WI38 (cell line): ENCODE results near the gene CFAP141.

Experiments
- H3K4me3 ChIP-seq: 2 replicates; pipeline ENCODE4 v1.5.1; 2011; ENCODE audit warnings: low read depth, mild to moderate bottlenecking, control low read depth, low read length
- TF ChIP-seq, protein P1 (sequence below): IDR thresholded peaks from 2 replicates; pipeline ENCODE4 v1.5.1; 2012; ENCODE audit warnings: low read depth, mild to moderate bottlenecking, control low read depth, low read length

Gene CFAP141

DNA sequence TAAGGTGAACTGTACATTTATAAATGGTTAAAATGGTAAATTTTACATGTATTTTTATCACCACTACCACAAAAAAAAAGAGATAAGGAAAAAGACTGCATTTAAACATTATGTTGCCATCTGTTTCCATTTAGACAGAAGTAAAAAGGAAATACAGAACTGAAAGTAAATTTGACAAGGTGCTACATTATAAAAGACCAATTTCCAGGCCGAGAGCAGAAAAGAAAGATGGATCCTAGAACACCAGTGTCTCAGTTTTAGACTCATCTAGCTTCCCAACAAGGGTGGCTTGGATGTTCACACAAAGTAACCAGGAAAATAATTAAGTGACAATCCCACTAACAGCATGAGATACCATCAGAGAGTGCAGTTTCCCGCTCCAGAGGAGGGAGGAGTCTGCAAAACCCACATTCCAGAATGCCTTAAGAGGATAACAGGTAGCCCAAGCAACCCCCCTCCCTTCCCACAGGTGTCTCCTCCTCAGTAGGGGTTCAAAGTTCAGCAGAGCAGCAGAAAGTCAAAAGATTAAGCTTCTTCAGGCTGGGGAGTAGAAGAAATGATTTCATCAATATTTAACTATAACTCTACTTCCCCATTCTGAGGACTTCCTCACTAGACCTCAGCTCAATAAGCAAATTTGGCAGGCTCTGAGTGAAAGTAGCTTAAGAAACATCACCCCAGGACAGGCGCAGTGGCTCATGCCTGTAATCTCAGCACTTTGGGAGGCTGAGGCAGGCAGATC lies 26.0 kb downstream of the CFAP141 start:
- TF ChIP-seq, protein P1, sequence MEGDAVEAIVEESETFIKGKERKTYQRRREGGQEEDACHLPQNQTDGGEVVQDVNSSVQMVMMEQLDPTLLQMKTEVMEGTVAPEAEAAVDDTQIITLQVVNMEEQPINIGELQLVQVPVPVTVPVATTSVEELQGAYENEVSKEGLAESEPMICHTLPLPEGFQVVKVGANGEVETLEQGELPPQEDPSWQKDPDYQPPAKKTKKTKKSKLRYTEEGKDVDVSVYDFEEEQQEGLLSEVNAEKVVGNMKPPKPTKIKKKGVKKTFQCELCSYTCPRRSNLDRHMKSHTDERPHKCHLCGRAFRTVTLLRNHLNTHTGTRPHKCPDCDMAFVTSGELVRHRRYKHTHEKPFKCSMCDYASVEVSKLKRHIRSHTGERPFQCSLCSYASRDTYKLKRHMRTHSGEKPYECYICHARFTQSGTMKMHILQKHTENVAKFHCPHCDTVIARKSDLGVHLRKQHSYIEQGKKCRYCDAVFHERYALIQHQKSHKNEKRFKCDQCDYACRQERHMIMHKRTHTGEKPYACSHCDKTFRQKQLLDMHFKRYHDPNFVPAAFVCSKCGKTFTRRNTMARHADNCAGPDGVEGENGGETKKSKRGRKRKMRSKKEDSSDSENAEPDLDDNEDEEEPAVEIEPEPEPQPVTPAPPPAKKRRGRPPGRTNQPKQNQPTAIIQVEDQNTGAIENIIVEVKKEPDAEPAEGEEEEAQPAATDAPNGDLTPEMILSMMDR = no peak
- H3K4me3 ChIP-seq = no peak overlapping the region

DNA sequence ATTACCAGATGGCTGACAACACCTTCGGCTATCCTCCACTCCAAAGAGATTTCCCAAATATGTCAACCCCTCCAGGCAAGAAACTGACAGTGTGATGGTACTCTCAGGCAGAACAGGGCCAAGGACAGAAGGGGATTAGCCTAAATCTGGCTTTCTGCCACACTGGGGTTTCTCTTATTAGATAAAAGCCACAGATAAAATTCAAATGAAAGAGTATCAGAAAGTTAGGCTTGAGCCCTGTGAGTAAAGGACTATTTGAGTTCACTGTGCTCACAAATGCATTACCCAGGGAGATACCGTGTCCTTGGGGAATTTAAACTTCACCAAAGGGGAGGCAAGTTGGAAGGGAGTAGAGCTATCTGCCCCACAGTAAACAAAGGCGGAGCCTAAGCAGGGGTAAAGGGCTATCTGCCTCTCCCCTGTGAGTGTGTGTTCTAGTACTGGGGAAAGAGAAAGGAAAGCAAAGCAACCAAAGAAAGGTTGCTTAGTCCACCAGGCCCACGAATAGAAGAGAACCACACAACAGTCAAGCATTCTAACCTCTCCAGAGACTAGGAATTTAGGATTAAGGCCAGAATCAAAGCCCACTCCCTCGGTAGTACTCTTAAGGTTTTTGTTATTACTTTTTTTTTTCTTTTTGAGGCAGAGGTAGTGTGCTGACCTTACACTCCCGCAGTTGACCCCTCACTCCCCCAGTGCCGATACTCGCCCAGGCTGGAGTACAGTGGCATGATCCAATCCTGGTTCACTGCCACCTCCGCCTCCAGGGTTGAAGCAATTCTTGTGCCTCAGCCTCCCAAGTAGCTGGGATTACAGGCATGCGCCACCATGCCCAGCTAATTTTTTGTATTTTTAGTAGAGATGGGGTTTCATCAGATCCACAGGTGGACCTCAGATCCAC lies 27.0 kb downstream of the CFAP141 start:
- TF ChIP-seq, protein P1 = no peak
- no peak overlapping the region for H3K4me3 ChIP-seq

DNA sequence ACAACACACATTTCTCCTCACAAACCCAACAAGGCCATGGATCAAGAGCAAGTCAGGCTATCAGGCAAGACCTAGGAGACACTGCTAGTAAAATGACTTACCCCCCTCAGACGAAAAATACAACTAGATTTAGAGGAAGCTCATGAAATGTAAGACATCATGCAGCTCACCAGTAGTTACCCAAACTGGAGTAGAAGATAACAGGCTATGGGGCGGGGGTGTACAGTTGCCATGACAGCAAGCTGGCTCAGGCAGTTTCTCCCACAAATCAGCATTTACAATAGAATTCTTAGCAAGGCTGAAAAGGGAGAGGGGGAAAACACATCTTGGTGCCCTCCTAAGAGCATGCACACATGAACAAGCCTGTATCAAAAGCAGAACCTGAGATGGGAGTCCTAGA lies 28.1 kb downstream of the CFAP141 start:
- TF ChIP-seq, protein P1 = no peak
- H3K4me3 ChIP-seq = no peak overlapping the region

DNA sequence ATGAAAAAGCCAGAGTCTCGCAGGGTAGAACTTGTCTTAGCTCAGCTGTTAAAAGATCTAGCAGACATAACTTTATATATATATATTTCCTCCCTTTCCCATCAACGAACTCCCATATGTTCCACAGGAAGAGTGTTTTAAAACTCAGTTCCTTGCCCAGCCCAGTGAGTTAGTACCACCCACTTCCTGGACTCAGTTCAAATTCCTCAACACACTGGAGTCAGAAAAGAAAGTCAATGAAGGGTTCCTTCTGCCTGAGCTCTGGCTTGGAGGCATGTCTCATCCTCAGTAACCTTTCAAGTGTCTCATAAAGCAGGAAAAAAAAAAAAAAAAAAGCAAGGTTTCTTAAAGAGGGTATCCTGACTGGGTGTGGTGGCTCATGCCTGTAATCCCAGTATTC lies 29.8 kb downstream of the CFAP141 start:
- H3K4me3 ChIP-seq = no peak overlapping the region
- TF ChIP-seq, protein P1 = no peak

DNA sequence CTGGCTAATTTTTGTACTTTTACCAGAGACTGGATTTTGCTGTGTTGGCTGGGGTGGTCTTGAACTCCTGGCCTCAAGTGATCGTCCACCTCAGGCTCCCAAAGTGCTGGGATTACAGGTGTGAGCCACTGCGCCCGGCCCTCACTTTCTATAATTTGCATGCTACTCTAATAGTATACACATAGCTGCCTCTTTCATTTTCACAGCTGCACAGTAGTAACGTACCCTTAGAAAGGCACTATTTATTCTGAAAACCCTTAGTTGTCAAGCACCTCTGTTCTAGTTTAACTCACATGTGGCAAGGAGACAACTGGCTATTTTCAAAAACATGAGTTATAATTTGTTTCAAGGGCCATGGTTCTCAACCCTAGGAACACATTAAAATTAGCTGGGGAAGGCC lies 31.5 kb downstream of the CFAP141 start:
- no peak overlapping the region for H3K4me3 ChIP-seq
- TF ChIP-seq, protein P1 = no peak

DNA sequence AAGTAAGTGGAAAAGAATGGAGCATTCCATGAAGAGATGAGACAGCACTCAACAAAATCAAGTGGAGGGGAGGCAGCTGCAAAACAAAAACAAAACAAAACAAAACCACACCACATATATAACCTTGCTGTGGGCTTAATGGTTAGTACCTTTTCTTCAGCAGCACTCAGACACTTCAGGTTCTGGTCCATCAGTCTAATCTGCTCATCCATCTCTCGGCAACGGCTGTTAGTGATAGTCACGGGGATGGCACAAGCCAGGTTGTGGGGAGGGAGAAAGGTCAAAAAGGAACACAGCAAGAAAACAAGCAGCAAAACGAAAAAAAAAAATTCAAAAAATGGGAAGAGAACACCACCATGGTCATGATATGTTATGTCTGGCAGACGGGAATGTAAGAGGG lies 34.3 kb downstream of the CFAP141 start:
- TF ChIP-seq, protein P1 = no peak
- H3K4me3 ChIP-seq = no peak overlapping the region

DNA sequence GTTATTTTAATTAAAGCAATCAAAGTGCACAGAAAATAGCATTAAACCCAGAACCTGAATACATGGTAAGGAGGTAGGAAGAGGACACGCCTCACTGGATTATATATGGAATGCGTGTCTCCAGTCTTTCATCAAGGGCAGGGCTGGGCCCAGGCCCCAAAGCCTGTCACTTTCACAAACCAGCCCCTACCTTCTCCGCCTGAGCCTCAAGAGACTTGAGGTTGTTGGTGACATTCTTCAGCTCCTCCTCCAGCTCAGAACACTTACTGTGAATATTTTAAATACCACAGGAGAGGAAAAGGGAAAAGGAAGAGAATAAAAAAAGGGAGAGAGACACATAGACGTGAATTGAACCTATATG lies 34.9 kb downstream of the CFAP141 start:
- TF ChIP-seq, protein P1 = no peak
- H3K4me3 ChIP-seq = no peak overlapping the region
